HCT116 (cell line): ENCODE results near the gene KRTAP9-7. TPM values are rescaled to one million over a fixed set of nuclear protein-coding genes. Genes with fewer than 3 reads are reported as not detected.

Experiments used
- ATAC-seq: fragments of 200-7000 bp; cut with Tn5 transposase; 2 replicates; pipeline ENCODE4 v1.9.1; 2020; ENCODE audit warnings: mild to moderate bottlenecking, moderate library complexity
- BruUV-seq: library from RNA; stranded (reverse); fragments of 400-500 nt; replicated peaks from 2 replicates; lab custom pipeline; 2021; lab: Mats Ljungman, UMichigan
- CTCF ChIA-PET: fragments of 300-600 bp; sonication (Branson Sonifier 250); formaldehyde crosslinking; loops from one replicate; lab custom pipeline; 2021; ENCODE audit warnings: antibody characterized with exemption; lab: Charles Lee
- POLR2A ChIA-PET: fragments of 300-600, 350-600 bp; sonication (Branson Sonifier 250); formaldehyde crosslinking; loops from one replicate; lab custom pipeline; 2021; ENCODE audit warnings: antibody characterized with exemption; lab: Charles Lee
- RAD21 ChIA-PET, 2 experiments: fragments of 300-600 bp; sonication (Branson Sonifier 250); formaldehyde crosslinking; loops; one replicate each; lab custom pipeline; 2023; ENCODE audit warnings: low total read pairs in 2 of 2; ENCODE audit not compliant: uncharacterized antibody in 2 of 2, unreplicated experiment in 2 of 2, low non-redundant PET in 1 of 2; lab: Charles Lee
- DNase-seq: peaks from one replicate; pipeline ENCODE4 v3.0.0-alpha.2; 2010; ENCODE audit warnings: low read depth, low spot score
- H2AFZ ChIP-seq: fragments of 200-600 bp; shearing (Covaris generic), sonication (generic); 2 replicates; pipeline ENCODE4 v1.6.1; 2017; ENCODE audit warnings: low read depth, mixed run types, mixed read lengths, antibody characterized with exemption, low read length; ENCODE audit not compliant: poor library complexity, severe bottlenecking
- H3K27ac ChIP-seq: 2 replicates; pipeline ENCODE4 v1.5.1; 2012; ENCODE audit warnings: low read depth, low read length
- H3K27me3 ChIP-seq: fragments of 200-600 bp; sonication (generic); 2 replicates; pipeline ENCODE4 v1.6.1; 2016; ENCODE audit warnings: mixed run types, low read length, mixed read lengths; ENCODE audit not compliant: insufficient read depth
- H3K36me3 ChIP-seq, 2 experiments: fragments of 200-500 bp in 1 of 2; fragments of 200-600 bp in 1 of 2; sonication (Bioruptor generic) in 1 of 2; sonication (generic) in 1 of 2; 2 replicates each; pipeline versions ENCODE4 v1.5.1 to v1.6.1; 2014 to 2016; ENCODE audit warnings: low read length in 2 of 2, inconsistent platforms in 1 of 2, mixed read lengths in 1 of 2, mixed run types in 1 of 2; ENCODE audit not compliant: insufficient read depth in 2 of 2, control insufficient read depth in 1 of 2
- H3K4me1 ChIP-seq, 2 experiments: fragments of 200-600 bp in 1 of 2; sonication (generic) in 1 of 2; 2 replicates each; pipeline versions ENCODE4 v1.5.1 to v1.6.1; 2012 to 2017; ENCODE audit warnings: low read length in 2 of 2, inconsistent platforms in 1 of 2, mild to moderate bottlenecking in 1 of 2, mixed read lengths in 1 of 2, mixed run types in 1 of 2, moderate library complexity in 1 of 2; ENCODE audit not compliant: insufficient read depth in 2 of 2, control insufficient read depth in 1 of 2
- H3K4me2 ChIP-seq: fragments of 200-600 bp; sonication (generic); 2 replicates; pipeline ENCODE4 v1.6.1; 2017; ENCODE audit warnings: mixed run types, low read length, mixed read lengths
- H3K4me3 ChIP-seq, 2 experiments: fragments of 200-600 bp in 1 of 2; sonication (generic) in 1 of 2; replicated peaks in 1 of 2; 2 replicates each; pipeline ENCODE4 v1.5.1; 2011 to 2016; ENCODE audit warnings: low read length in 2 of 2, control low read depth in 1 of 2, low read depth in 1 of 2, mild to moderate bottlenecking in 1 of 2, mixed read lengths in 1 of 2, mixed run types in 1 of 2
- H3K79me2 ChIP-seq: fragments of 200-600 bp; sonication (generic); 2 replicates; pipeline ENCODE4 v1.6.1; 2017; ENCODE audit warnings: mild to moderate bottlenecking, mixed run types, low read length, moderate library complexity, mixed read lengths; ENCODE audit not compliant: insufficient read depth
- H3K9ac ChIP-seq: fragments of 200-600 bp; sonication (generic); 2 replicates; pipeline ENCODE4 v1.6.1; 2016; ENCODE audit warnings: low read length, mixed read lengths
- H3K9me2 ChIP-seq: fragments of 200-600 bp; sonication (generic), shearing (Covaris generic); 2 replicates; pipeline ENCODE4 v1.6.1; 2017; ENCODE audit warnings: mixed run types, mild to moderate bottlenecking, moderate library complexity; ENCODE audit not compliant: insufficient read depth
- H3K9me3 ChIP-seq, 2 experiments: fragments of 200-500 bp in 1 of 2; fragments of 200-600 bp in 1 of 2; sonication (Bioruptor generic) in 1 of 2; sonication (generic) in 1 of 2; 2 replicates each; pipeline ENCODE4 v1.6.1; 2014 to 2017; ENCODE audit warnings: low read length in 2 of 2, mixed read lengths in 2 of 2, inconsistent platforms in 1 of 2, low read depth in 1 of 2, mild to moderate bottlenecking in 1 of 2, mixed run types in 1 of 2, moderate library complexity in 1 of 2; ENCODE audit not compliant: control insufficient read depth in 1 of 2, insufficient read depth in 1 of 2
- H4K20me1 ChIP-seq: fragments of 200-600 bp; sonication (generic), shearing (Covaris generic); 2 replicates; pipeline ENCODE4 v1.6.1; 2017; ENCODE audit warnings: mixed run types, mild to moderate bottlenecking, moderate library complexity; ENCODE audit not compliant: insufficient read depth
- CBX3 ChIP-seq: IDR thresholded peaks from 2 replicates; pipeline ENCODE4 v1.6.1; 2012; ENCODE audit warnings: low read depth
- CEBPB ChIP-seq: IDR thresholded peaks from 2 replicates; pipeline ENCODE4 v1.6.1; 2012; ENCODE audit warnings: low read depth
- EGR1 ChIP-seq: IDR thresholded peaks from 2 replicates; pipeline ENCODE4 v1.6.1; 2012; ENCODE audit warnings: low read depth
- FOSL1 ChIP-seq: IDR thresholded peaks from 2 replicates; pipeline ENCODE4 v1.6.1; 2012; ENCODE audit warnings: low read depth
- JUND ChIP-seq: IDR thresholded peaks from 2 replicates; pipeline ENCODE4 v1.6.1; 2012
- MAX ChIP-seq: IDR thresholded peaks from 2 replicates; pipeline ENCODE4 v1.6.1; 2012
- POLR2A ChIP-seq: IDR thresholded peaks from 2 replicates; pipeline ENCODE4 v1.7.0; 2011; ENCODE audit warnings: borderline replicate concordance; ENCODE audit not compliant: insufficient read depth, insufficient read length; ENCODE audit errors: extremely low read depth
- REST ChIP-seq: IDR thresholded peaks from 2 replicates; pipeline ENCODE4 v1.6.1; 2012; ENCODE audit warnings: low read depth
- SIN3A ChIP-seq: IDR thresholded peaks from 2 replicates; pipeline ENCODE4 v1.6.1; 2012; ENCODE audit warnings: low read depth
- SP1 ChIP-seq: IDR thresholded peaks from 2 replicates; pipeline ENCODE4 v1.6.1; 2012; ENCODE audit warnings: low read depth
- SRF ChIP-seq: IDR thresholded peaks from 2 replicates; pipeline ENCODE4 v1.6.1; 2012; ENCODE audit warnings: low read depth
- ZBTB33 ChIP-seq: IDR thresholded peaks from 2 replicates; pipeline ENCODE4 v1.6.1; 2011; ENCODE audit warnings: mild to moderate bottlenecking, low read length, moderate library complexity; ENCODE audit not compliant: insufficient replicate concordance; ENCODE audit errors: extremely low read depth
- intact Hi-C: fragments of 100-400 bp; cut with micrococcal nuclease; formaldehyde crosslinking; loops from 2 replicates; pipeline ENCODE4 v1.10.0; 2022
- total RNA-seq: library from RNA; stranded (reverse); gene quantifications from one replicate; pipeline ENCODE4 v1.2.1, GENCODE V29; 2021; ENCODE audit not compliant: unreplicated experiment

KRTAP9-7 gene
- total RNA-seq, 1 experiment from 2014 or later, result not detected

GRCh38 chr17:41284043-41284442, 8.5 kb downstream of the KRTAP9-7 start:
- no peak overlapping the region for H3K4me2 ChIP-seq
- CTCF ChIA-PET, result no interaction called here
- intact Hi-C loops, result no loop called here
- no TSS peak for BruUV-seq
- no peaks in the 10 kb centered on the region for H3K9me2 ChIP-seq
- H3K4me3 ChIP-seq, result no peak overlapping the region
- no peak overlapping the region for H3K9ac ChIP-seq
- RAD21 ChIA-PET, result no interaction called here
- no peaks in the 10 kb centered on the region; a peak in 1 of 4 replicates for H3K9me3 ChIP-seq
- no peak for DNase-seq
- H2AFZ ChIP-seq, result no peak overlapping the region
- H3K79me2 ChIP-seq, result no peaks in the 10 kb centered on the region
- ATAC-seq, result no peak
- POLR2A ChIA-PET, result no interaction called here
- H4K20me1 ChIP-seq, result no peaks in the 10 kb centered on the region
- H3K27ac ChIP-seq, result no peak overlapping the region
- H3K36me3 ChIP-seq, result no peaks in the 10 kb centered on the region
- no peaks in the 10 kb centered on the region for H3K4me1 ChIP-seq
- no peaks in the 10 kb centered on the region for H3K27me3 ChIP-seq
- no peak for TF ChIP-seq FOSL1
- TF ChIP-seq JUND, result no peak

- ChIA-PET POLR2A (no interaction called here), RAD21 (no interaction called here), CTCF (no interaction called here)
- intact Hi-C loops, result no loop called here
- Histone ChIP-seq H3K9me3 (no peaks in the 10 kb centered on the region; a peak in 1 of 4 replicates), H4K20me1 (no peaks in the 10 kb centered on the region), H3K79me2 (no peaks in the 10 kb centered on the region), H3K4me3 (no peak overlapping the region), H2AFZ (no peak overlapping the region), H3K9ac (no peak overlapping the region), H3K4me2 (no peak overlapping the region), H3K27me3 (no peaks in the 10 kb centered on the region), H3K36me3 (no peaks in the 10 kb centered on the region), H3K9me2 (no peaks in the 10 kb centered on the region), H3K4me1 (no peaks in the 10 kb centered on the region), H3K27ac (no peak overlapping the region)
- BruUV-seq, result no TSS peak
- DNase-seq, result no peak
- ATAC-seq, result no peak
- TF ChIP-seq CBX3 (no peak), EGR1 (no peak), ZBTB33 (no peak), POLR2A (no peak), SRF (no peak), REST (no peak), SIN3A (no peak), CEBPB (no peak), MAX (no peak), SP1 (no peak), JUND (no peak)
Observed at GRCh38 chr17:41284546-41284945, 9.0 kb downstream of the KRTAP9-7 start.
